Pons (tissue), 1 donor: ENCODE results near the gene EPHA1.

Experiments used
- DNase-seq: peaks from one replicate; pipeline ENCODE4 v3.0.0-alpha.2; 2016; ENCODE audit warnings: low spot score

EPHA1 gene

GRCh38 chr7:143346018-143346417, 62.6 kb downstream of the EPHA1 start:
- no peak for DNase-seq

DNA sequence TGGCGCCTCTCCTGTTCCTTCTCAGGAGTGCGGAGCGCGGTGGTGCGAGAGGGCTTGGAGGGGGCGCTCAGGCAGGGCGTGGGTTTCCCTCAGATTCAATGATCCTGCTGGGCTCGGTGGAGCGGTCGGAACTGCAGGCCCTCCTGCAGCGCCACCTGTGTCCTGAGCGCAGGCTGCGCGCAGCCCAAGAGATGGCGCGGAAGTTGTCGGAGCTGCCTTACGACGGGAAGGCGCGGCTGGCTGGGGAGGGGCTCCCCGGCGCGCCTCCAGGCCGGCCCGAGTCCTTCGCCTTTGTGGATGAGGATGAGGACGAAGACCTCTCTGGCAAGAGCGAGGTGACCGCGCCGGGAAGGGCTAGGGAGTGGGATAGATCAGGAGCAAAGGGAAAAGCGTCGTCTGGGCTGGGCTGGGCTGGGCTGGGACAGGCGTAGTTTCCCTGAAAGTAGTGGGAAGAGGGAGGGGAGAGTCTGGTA, 63.2 kb downstream of the EPHA1 start:
- DNase-seq: no peak

GRCh38 chr7:143343596-143343995, 65.1 kb downstream of the EPHA1 start:
- DNase-seq: no peak

DNA sequence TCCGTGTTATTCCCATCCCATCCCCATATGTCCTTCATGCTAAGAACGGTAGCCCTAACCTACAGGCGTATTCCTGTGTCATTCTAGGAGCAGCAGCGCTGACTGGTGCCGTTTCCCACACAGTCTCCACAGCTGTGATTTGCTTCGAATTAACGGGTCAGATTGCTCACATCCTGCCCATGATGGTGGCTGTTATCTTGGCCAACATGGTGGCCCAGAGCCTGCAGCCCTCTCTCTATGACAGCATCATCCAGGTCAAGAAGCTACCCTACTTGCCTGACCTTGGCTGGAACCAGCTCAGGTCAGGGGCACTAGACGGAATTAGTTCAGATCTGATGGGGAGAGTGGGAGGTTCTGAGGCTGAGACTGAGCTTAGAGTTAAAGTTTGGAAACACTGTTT, 66.8 kb downstream of the EPHA1 start:
- DNase-seq: no peak
